ENCODE results near the gene ROBO1. TPM values are rescaled to one million over a fixed set of nuclear protein-coding genes. Genes with fewer than 3 reads are reported as not detected.

The ROBO1 gene
- polyA plus RNA-seq, 1 donor (not counting 4 experiments of a cell fraction or from before 2014, with no cell fraction given): 27.1 TPM

- Histone ChIP-seq H3K27ac (ENCODE audit: control insufficient read depth, insufficient read depth, low read length) (no peak overlapping the region), H3K27me3 (ENCODE audit: control insufficient read depth, extremely low read depth, insufficient read depth, low read length) (no peaks in the 10 kb centered on the region), H3K9me1 (ENCODE audit: control insufficient read depth, extremely low read depth, insufficient read depth, low read length) (no peaks in the 10 kb centered on the region), H3K4me1 (ENCODE audit: control insufficient read depth, extremely low read depth, insufficient read depth, low read length) (peaks cover 16% of the 10 kb centered on the region), H3K4me3 (ENCODE audit: control insufficient read depth in 2 of 3, extremely low read depth in 1 of 3, insufficient read depth in 2 of 3, low read depth in 1 of 3, low read length in 3 of 3) (no peak overlapping the region), H3K4me2 (ENCODE audit: control insufficient read depth, extremely low read depth, insufficient read depth, low read depth, low read length) (peak overlapping the region; percentile 11), H4K20me1 (ENCODE audit: control insufficient read depth, extremely low read depth, insufficient read depth, low read length) (no peaks in the 10 kb centered on the region), H3K36me3 (ENCODE audit: control insufficient read depth in 2 of 2, extremely low read depth in 1 of 2, insufficient read depth in 2 of 2, low read length in 2 of 2) (no peaks in the 10 kb centered on the region), H3K79me2 (ENCODE audit: control insufficient read depth, insufficient read depth, low read length) (no peaks in the 10 kb centered on the region), H3K9me3 (ENCODE audit: control insufficient read depth, low read depth, low read length) (no peaks in the 10 kb centered on the region), H2AFZ (ENCODE audit: control insufficient read depth, low read length) (no peak overlapping the region), H3K9ac (ENCODE audit: control insufficient read depth, extremely low read depth, insufficient read depth, low read length) (no peak overlapping the region)
- DNase-seq (ENCODE audit: low read depth, low spot score): no peak
- no peak for TF ChIP-seq CTCF (optimal IDR thresholded peaks at IDR 0.05 in 1 of 3, IDR thresholded peaks at IDR 0.05 in 1 of 3, conservative IDR thresholded peaks at IDR 0.05 in 1 of 3; ENCODE audit: extremely low read depth in 1 of 3, insufficient read depth in 2 of 3, low read length in 3 of 3)
- TF ChIP-seq EZH2 (IDR thresholded peaks at IDR 0.05; ENCODE audit: low read length): no peak
- dilution Hi-C loops (cut with MboI; ENCODE audit: extremely low pct_ligation_motif_present, low sequenced_read_pairs): no loop called here
- FAIRE-seq: no peak
Observed at GRCh38 chr3:78847203-78847602, 920.6 kb downstream of the ROBO1 start.

- peak; percentile 4 for DNase-seq (ENCODE audit: low read depth, low spot score)
Observed at GRCh38 chr3:78846718-78847117, 921.1 kb downstream of the ROBO1 start.

More at GRCh38 chr3:78846718-78847117, 921.1 kb downstream of the ROBO1 start:
- no peaks in the 10 kb centered on the region for H3K9me1 ChIP-seq (ENCODE audit: control insufficient read depth, extremely low read depth, insufficient read depth, low read length)
- peak; percentile 90 for FAIRE-seq
- peaks cover 16% of the 10 kb centered on the region for H3K4me1 ChIP-seq (ENCODE audit: control insufficient read depth, extremely low read depth, insufficient read depth, low read length)
- no peak overlapping the region for H3K4me3 ChIP-seq (ENCODE audit: control insufficient read depth in 2 of 3, extremely low read depth in 1 of 3, insufficient read depth in 2 of 3, low read depth in 1 of 3, low read length in 3 of 3)
- no peaks in the 10 kb centered on the region for H3K36me3 ChIP-seq (ENCODE audit: control insufficient read depth in 2 of 2, extremely low read depth in 1 of 2, insufficient read depth in 2 of 2, low read length in 2 of 2)
- H3K4me2 ChIP-seq (ENCODE audit: control insufficient read depth, extremely low read depth, insufficient read depth, low read depth, low read length): peak overlapping the region; percentile 11
- dilution Hi-C loops (cut with MboI; ENCODE audit: extremely low pct_ligation_motif_present, low sequenced_read_pairs): no loop called here
- H3K79me2 ChIP-seq (ENCODE audit: control insufficient read depth, insufficient read depth, low read length): no peaks in the 10 kb centered on the region
- no peaks in the 10 kb centered on the region for H3K9me3 ChIP-seq (ENCODE audit: control insufficient read depth, low read depth, low read length)
- H3K27ac ChIP-seq (ENCODE audit: control insufficient read depth, insufficient read depth, low read length): no peak overlapping the region
- no peak overlapping the region for H2AFZ ChIP-seq (ENCODE audit: control insufficient read depth, low read length)
- H3K27me3 ChIP-seq (ENCODE audit: control insufficient read depth, extremely low read depth, insufficient read depth, low read length): no peaks in the 10 kb centered on the region
- no peak overlapping the region for H3K9ac ChIP-seq (ENCODE audit: control insufficient read depth, extremely low read depth, insufficient read depth, low read length)
- TF ChIP-seq CTCF (optimal IDR thresholded peaks at IDR 0.05 in 1 of 3, IDR thresholded peaks at IDR 0.05 in 1 of 3, conservative IDR thresholded peaks at IDR 0.05 in 1 of 3; ENCODE audit: extremely low read depth in 1 of 3, insufficient read depth in 2 of 3, low read length in 3 of 3): no peak
- TF ChIP-seq EZH2 (IDR thresholded peaks at IDR 0.05; ENCODE audit: low read length): no peak
- H4K20me1 ChIP-seq (ENCODE audit: control insufficient read depth, extremely low read depth, insufficient read depth, low read length): no peaks in the 10 kb centered on the region
